Measurements from ENCODE around the gene NBPF11. TPM values are rescaled to one million over a fixed set of nuclear protein-coding genes. Genes with fewer than 3 reads are reported as not detected.
"Not testable (repeated sequence)": the region's sequence is repeated elsewhere in the genome, so short reads cannot be mapped to it uniquely, and the experiment has no call there.

The NBPF11 gene, protein sequence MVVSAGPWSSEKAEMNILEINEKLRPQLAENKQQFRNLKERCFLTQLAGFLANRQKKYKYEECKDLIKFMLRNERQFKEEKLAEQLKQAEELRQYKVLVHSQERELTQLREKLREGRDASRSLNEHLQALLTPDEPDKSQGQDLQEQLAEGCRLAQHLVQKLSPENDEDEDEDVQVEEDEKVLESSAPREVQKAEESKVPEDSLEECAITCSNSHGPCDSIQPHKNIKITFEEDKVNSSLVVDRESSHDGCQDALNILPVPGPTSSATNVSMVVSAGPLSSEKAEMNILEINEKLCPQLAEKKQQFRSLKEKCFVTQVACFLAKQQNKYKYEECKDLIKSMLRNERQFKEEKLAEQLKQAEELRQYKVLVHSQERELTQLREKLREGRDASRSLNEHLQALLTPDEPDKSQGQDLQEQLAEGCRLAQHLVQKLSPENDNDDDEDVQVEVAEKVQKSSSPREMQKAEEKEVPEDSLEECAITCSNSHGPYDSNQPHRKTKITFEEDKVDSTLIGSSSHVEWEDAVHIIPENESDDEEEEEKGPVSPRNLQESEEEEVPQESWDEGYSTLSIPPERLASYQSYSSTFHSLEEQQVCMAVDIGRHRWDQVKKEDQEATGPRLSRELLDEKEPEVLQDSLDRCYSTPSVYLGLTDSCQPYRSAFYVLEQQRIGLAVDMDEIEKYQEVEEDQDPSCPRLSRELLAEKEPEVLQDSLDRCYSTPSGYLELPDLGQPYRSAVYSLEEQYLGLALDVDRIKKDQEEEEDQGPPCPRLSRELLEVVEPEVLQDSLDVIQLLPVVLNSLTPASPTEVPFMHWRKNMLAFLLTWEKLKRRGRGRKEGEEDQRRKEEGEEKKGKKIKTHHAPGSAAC
- 3.1 TPM for total RNA-seq
- long read RNA-seq, partial matches to known transcripts: 0 of 2 reads
- long read RNA-seq, other reads (novel, unspliced or antisense): 2 of 2 reads

DNA sequence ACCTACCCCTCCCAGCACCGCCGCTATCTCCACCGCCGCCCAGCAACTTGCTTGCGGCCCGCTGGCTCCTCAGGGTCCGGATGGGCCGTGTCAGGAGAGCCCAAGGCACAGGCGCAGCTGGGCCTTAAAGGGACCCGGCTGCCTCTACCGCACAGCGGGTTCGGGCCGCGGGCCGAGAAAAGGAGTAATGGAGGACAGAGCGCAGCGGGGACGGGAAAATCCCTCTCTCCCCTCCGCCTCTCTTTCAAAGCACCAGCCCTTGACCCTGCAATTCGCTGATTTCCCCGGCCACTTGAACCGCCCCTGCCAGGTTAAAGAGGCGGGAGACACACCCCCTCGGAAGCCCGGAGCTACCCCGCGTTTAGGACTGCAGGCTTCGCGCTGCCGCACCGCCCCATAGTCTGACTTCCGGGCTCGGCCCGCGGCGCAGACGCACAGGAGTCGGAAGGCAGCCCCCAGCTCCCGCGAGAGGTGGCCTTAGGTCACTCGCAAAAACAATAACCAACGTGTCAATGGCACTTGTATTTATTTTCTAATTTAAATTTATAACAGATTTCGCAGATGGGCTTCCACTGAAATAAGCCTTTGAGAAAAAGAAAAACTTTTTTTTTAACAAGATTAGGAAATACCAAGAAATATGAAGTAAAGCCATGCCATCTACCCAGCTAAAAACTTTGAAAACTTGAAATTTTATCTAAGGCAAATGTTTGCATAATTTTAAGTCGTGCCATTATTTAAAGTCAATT is at the start of gene NBPF11:
Gene NBPF11 (minus strand): TSS at position 371 of the 746 bp plus-strand sequence. CDS start 25,278 bp downstream, outside the sequence.
- H3K36me3 ChIP-seq: not testable (repeated sequence)

DNA sequence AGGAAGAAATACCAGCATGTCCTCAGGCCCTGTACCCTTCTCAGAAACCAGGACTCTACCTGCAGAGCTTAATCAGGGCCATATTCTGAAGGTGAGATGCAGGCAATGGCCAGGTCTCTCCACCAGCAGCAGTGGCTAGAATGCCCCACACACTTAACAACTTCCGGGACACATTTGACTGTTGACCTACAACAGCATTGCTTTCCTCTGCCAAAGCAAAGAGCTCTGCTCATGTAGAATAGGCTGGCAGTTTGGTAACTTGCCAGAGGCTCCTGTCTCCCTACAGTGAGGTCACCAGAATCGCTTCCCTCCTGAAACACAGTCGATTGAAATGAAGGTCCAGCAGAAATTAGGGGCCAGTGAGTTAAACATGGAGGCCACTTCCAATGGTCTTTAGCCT is 45.3 kb upstream of the NBPF11 start:
- H3K27ac ChIP-seq (replicated peaks); H3K9me3 ChIP-seq (replicated peaks): not testable (repeated sequence)

More for the DNA sequence above, at the start of gene NBPF11:
- DNase-seq: peak; percentile 84
- H3K4me3 ChIP-seq: peak within 1 kb of the TSS; percentile 86
- H3K27ac ChIP-seq (replicated peaks): peak within 1 kb of the TSS; percentile 86
- H3K9me3 ChIP-seq (replicated peaks); H3K27me3 ChIP-seq (ENCODE audit: low read depth); intact Hi-C loops (cut with micrococcal nuclease): not testable (repeated sequence)
- peaks cover 16% of the 10 kb centered on the region for H3K4me1 ChIP-seq

DNA sequence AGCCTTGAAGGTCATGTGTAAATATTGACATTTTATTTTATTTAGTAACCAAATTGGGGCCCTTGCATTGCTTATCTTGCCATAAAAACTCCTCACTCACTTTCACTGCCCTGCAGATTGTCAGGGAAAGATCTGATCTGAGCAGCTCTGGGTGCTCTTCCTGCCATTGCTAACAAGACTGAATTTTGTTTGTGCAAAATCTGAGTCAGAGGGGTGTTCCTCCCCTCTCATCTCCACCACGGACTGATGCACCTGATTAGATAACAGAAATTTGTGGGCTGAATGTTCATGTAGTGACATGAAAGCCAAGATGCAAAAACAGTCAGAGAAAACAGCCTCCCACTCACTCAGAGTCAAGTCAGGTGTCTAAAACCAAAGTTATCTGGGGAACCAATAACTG is 44.9 kb upstream of the NBPF11 start:
- intact Hi-C loops (cut with micrococcal nuclease); H3K27ac ChIP-seq (replicated peaks); DNase-seq; H3K4me1 ChIP-seq; H3K9me3 ChIP-seq (replicated peaks); H3K27me3 ChIP-seq (ENCODE audit: low read depth); H3K36me3 ChIP-seq; H3K4me3 ChIP-seq: not testable (repeated sequence)

More for the DNA sequence above, 45.3 kb upstream of the NBPF11 start:
- intact Hi-C loops (cut with micrococcal nuclease); H3K36me3 ChIP-seq; H3K27me3 ChIP-seq (ENCODE audit: low read depth); DNase-seq; H3K4me1 ChIP-seq; H3K4me3 ChIP-seq: not testable (repeated sequence)

DNA sequence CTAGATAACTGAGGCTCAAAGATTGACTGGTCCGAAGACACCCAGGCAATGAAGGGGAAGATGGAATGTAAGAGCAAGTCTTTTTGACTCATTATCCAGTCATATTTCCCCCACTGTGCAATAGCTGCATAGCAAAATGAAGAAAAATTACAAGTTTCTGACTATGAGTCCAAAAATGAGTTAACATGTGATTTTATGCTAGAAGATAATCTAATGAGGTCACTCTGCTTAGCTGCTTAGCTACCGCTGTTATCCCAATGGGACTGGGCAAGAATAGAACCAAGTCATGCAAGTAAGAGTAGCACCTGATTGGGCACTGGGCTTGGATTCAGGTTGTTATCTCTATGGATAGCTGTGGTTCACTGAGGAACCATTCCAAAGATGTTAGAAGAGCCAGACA is 43.0 kb upstream of the NBPF11 start:
- H3K9me3 ChIP-seq (replicated peaks); H3K4me1 ChIP-seq; H3K27ac ChIP-seq (replicated peaks); intact Hi-C loops (cut with micrococcal nuclease); H3K27me3 ChIP-seq (ENCODE audit: low read depth); H3K4me3 ChIP-seq; H3K36me3 ChIP-seq; DNase-seq: not testable (repeated sequence)

DNA sequence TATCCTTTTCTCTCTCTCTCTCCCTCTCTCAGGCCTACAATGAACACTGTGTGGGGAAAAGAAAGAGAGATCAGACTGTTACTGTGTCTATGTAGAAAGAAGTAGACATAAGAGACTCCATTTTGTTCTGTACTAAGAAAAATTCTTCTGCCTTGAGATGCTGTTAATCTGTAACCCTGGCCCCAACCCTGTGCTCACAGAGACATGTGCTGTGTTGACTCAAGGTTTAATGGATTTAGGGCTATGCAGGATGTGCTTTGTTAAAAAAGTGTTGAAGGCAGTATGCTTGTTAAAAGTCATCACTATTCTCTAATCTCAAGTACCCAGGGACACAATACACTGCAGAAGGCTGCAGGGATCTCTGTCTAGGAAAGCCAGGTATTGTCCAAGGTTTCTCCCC is 36.7 kb upstream of the NBPF11 start:
- H3K4me3 ChIP-seq; intact Hi-C loops (cut with micrococcal nuclease); H3K9me3 ChIP-seq (replicated peaks); H3K4me1 ChIP-seq; H3K27me3 ChIP-seq (ENCODE audit: low read depth); H3K36me3 ChIP-seq; DNase-seq; H3K27ac ChIP-seq (replicated peaks): not testable (repeated sequence)

DNA sequence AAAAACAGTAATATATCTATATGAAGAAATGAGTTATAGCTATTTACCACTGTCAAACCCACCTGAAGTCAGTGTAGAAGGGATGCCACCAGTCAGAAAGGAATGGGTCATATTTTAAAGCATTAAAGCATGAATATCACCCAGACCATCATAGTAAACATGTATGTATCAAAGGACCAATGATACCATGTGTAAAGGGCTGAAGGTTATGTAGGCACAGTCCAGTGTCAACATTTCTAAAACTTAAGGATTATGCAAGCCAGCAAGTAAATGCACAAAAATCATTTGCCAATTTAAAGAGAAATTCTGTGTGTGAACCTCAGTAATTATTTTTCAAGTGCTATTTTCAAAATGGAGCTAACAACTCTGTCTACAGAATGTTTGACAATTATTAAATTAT is 26.6 kb upstream of the NBPF11 start:
- H3K9me3 ChIP-seq (replicated peaks); intact Hi-C loops (cut with micrococcal nuclease); H3K4me3 ChIP-seq; H3K36me3 ChIP-seq; H3K4me1 ChIP-seq; DNase-seq; H3K27ac ChIP-seq (replicated peaks); H3K27me3 ChIP-seq (ENCODE audit: low read depth): not testable (repeated sequence)

DNA sequence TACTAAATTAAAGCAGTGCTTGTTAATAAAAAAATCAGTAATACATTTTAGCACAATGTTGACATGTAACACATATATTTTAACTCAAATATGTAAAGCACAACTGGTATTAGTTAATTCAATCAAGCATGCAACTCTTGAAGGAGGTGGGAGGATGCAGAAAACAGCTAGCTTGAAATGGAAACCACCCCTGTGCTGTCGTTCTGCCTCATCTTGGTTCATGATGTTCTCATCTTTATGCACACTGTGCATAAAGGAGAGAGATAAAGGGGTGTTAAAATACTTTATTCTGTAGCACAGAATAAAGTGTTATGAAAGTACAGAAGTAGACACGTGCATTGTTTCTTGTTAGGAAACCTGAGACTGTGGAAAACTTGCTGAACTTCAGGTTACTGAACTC is 23.3 kb upstream of the NBPF11 start:
- H3K27me3 ChIP-seq (ENCODE audit: low read depth); H3K4me1 ChIP-seq; H3K27ac ChIP-seq (replicated peaks); intact Hi-C loops (cut with micrococcal nuclease); H3K4me3 ChIP-seq; H3K36me3 ChIP-seq; DNase-seq; H3K9me3 ChIP-seq (replicated peaks): not testable (repeated sequence)

DNA sequence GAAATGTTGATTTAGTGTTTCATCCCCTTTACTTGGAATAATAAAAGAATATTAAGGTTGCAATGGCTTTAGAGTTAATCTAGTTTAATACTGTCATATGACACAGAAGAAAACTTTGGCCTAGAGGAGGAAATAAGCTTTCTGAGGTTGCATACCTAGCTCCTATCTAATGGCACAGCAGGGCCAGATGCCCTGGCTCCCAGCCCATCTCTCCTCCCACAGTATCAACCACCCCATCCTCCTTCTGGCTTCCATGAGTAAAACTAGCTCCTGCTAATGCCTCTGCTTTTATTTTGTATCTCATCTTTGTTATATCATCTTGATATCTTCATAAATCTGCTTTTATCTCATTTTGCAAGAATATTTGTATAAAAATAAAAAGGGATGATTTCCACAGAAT is 19.9 kb upstream of the NBPF11 start:
- H3K36me3 ChIP-seq; H3K4me3 ChIP-seq; H3K27ac ChIP-seq (replicated peaks); H3K9me3 ChIP-seq (replicated peaks); DNase-seq; intact Hi-C loops (cut with micrococcal nuclease); H3K27me3 ChIP-seq (ENCODE audit: low read depth); H3K4me1 ChIP-seq: not testable (repeated sequence)

Data from left ventricle myocardium inferior (tissue), 1 donor.